ENCODE data around the gene PRDM15. TPM values are rescaled to one million over a fixed set of nuclear protein-coding genes. Genes with fewer than 3 reads are reported as not detected.

PRDM15 gene
- total RNA-seq, 1 experiment from 2014 or later, result 16.7 TPM

DNA sequence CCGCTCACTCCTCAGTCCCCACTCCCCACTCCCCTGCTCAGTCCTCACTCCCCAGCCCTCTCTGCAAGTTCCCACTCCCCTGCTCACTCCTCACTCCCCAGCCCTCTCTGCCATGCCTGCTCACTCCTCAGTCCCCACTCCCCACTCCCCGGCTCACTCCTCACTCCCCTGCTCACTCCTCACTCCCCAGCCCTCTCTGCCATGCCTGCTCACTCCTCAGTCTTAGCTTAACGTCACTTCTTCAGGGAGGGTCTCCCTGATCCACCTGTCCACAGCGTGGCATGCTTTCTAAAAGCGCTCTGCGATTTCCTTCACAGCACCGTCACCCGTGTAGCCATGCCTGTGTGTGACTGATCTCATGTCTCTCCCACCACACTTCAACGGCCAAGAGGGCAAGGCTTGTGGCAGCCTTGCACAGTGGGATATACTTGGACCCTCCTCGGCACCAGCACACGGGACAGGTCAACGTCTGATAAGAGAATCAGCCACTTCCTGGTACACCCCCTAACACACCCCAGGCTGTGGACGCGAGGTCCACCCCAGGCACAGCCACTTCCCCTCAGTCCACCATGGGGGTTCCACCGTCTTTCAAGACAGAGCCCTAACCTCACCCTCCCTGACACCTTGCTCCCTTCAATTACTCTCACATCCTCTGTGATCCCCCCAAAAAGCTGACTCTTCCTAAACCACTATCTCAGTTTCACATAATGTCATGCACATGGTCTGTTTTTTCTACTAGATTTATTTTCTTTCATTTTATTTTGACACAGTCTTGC, 14.0 kb downstream of the PRDM15 start:
- ChIA-PET POLR2A (ENCODE audit: low non-redundant PET) (no interaction called here), CTCF (no interaction called here)
- H3K4me3 ChIP-seq (ENCODE audit: low read depth, low read length, poor library complexity, severe bottlenecking), result no peak overlapping the region
- H3K9me3 ChIP-seq (ENCODE audit: low read depth, low read length, poor library complexity, severe bottlenecking), result no peaks in the 10 kb centered on the region
- H3K36me3 ChIP-seq (ENCODE audit: insufficient read depth, low read length, poor library complexity, severe bottlenecking), result no peaks in the 10 kb centered on the region
- no TSS peak for BruUV-seq (replicated peaks)
- no peak overlapping the region for H3K27ac ChIP-seq (ENCODE audit: low read depth, low read length, poor library complexity, severe bottlenecking)
- H3K27me3 ChIP-seq (replicated peaks; ENCODE audit: insufficient read depth, low read depth, low read length, poor library complexity), result no peaks in the 10 kb centered on the region
- DNase-seq (ENCODE audit: low spot score), result no peak
- TF ChIP-seq, protein P1, sequence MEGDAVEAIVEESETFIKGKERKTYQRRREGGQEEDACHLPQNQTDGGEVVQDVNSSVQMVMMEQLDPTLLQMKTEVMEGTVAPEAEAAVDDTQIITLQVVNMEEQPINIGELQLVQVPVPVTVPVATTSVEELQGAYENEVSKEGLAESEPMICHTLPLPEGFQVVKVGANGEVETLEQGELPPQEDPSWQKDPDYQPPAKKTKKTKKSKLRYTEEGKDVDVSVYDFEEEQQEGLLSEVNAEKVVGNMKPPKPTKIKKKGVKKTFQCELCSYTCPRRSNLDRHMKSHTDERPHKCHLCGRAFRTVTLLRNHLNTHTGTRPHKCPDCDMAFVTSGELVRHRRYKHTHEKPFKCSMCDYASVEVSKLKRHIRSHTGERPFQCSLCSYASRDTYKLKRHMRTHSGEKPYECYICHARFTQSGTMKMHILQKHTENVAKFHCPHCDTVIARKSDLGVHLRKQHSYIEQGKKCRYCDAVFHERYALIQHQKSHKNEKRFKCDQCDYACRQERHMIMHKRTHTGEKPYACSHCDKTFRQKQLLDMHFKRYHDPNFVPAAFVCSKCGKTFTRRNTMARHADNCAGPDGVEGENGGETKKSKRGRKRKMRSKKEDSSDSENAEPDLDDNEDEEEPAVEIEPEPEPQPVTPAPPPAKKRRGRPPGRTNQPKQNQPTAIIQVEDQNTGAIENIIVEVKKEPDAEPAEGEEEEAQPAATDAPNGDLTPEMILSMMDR (conservative IDR thresholded peaks at IDR 0.05; ENCODE audit: low read depth, low read length), result no peak
- TF ChIP-seq EZH2 (IDR thresholded peaks at IDR 0.05; ENCODE audit: borderline replicate concordance, low read depth, low read length, poor library complexity, severe bottlenecking), result no peak
- H3K4me1 ChIP-seq (ENCODE audit: insufficient read depth, low read length, poor library complexity, severe bottlenecking), result no peaks in the 10 kb centered on the region
- intact Hi-C loops (cut with micrococcal nuclease; ENCODE audit: unreplicated experiment), result no loop called here

DNA sequence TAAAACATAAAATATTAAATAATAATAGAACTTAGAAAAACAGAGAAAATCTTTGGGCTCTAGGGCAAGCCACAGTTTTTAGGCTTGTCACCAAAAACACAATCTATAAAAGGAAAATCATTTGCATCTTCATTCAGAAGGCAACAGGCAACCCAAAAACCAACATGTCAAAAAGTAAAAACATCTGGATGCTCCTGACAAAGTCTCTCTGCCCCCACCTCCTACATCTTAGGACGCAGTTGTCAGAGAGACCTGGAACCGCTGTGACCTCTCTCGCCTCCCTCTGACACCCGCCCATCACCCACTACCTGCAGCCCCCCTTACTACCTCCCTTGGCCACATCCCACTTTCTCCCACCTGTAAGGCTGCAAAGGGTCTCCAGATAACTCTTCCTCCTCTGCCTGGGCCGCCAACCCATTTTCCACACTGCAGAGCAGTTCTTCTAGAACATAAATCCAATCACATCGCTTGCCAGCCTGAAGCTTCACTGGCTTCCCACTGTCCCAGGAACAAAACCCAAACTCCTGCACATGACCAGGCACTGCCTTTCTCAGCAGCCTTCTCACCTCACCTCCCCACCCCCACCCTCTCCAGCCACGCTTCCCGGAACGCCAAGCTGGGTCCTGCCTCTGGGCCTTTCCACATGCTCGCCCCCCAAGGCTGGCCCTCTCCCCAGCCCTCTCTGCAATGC, 14.7 kb downstream of the PRDM15 start:
- Histone ChIP-seq H3K27ac (ENCODE audit: low read depth, low read length, poor library complexity, severe bottlenecking) (no peak overlapping the region), H3K9me3 (ENCODE audit: low read depth, low read length, poor library complexity, severe bottlenecking) (no peaks in the 10 kb centered on the region), H3K27me3 (replicated peaks; ENCODE audit: insufficient read depth, low read depth, low read length, poor library complexity) (no peaks in the 10 kb centered on the region), H3K4me3 (ENCODE audit: low read depth, low read length, poor library complexity, severe bottlenecking) (no peak overlapping the region), H3K36me3 (ENCODE audit: insufficient read depth, low read length, poor library complexity, severe bottlenecking) (no peaks in the 10 kb centered on the region), H3K4me1 (ENCODE audit: insufficient read depth, low read length, poor library complexity, severe bottlenecking) (no peaks in the 10 kb centered on the region)
- ChIA-PET CTCF (no interaction called here), POLR2A (ENCODE audit: low non-redundant PET) (no interaction called here)
- intact Hi-C loops (cut with micrococcal nuclease; ENCODE audit: unreplicated experiment), result no loop called here
- no TSS peak for BruUV-seq (replicated peaks)
- DNase-seq (ENCODE audit: low spot score), result no peak
- TF ChIP-seq, protein P1 (conservative IDR thresholded peaks at IDR 0.05; ENCODE audit: low read depth, low read length), result no peak
- TF ChIP-seq EZH2 (IDR thresholded peaks at IDR 0.05; ENCODE audit: borderline replicate concordance, low read depth, low read length, poor library complexity, severe bottlenecking), result no peak

DNA sequence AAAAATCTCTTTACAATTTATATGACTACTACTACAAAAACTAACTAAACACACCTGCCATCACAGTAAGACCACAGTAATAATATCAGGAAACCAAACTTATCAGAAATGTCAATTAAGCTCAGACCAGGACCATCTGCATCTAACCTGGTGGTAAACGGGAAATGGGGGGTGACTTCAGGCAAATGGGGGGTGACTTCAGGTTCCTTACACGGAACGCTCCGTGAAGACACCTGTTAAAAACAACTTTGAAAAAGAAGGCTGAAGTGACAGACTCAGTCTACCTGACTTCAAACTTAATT, 15.8 kb downstream of the PRDM15 start:
- H3K36me3 ChIP-seq (ENCODE audit: insufficient read depth, low read length, poor library complexity, severe bottlenecking), result no peaks in the 10 kb centered on the region
- H3K27ac ChIP-seq (ENCODE audit: low read depth, low read length, poor library complexity, severe bottlenecking), result no peak overlapping the region
- intact Hi-C loops (cut with micrococcal nuclease; ENCODE audit: unreplicated experiment), result no loop called here
- DNase-seq (ENCODE audit: low spot score), result no peak
- no peaks in the 10 kb centered on the region for H3K4me1 ChIP-seq (ENCODE audit: insufficient read depth, low read length, poor library complexity, severe bottlenecking)
- H3K27me3 ChIP-seq (replicated peaks; ENCODE audit: insufficient read depth, low read depth, low read length, poor library complexity), result no peaks in the 10 kb centered on the region
- no TSS peak for BruUV-seq (replicated peaks)
- no peak overlapping the region for H3K4me3 ChIP-seq (ENCODE audit: low read depth, low read length, poor library complexity, severe bottlenecking)
- ChIA-PET CTCF (no interaction called here), POLR2A (ENCODE audit: low non-redundant PET) (interaction anchor here (0.6 kb wide), 1 partner anchor 112 kb away, joined by 11 read pairs; no protein-coding TSS in a partner anchor)
- H3K9me3 ChIP-seq (ENCODE audit: low read depth, low read length, poor library complexity, severe bottlenecking), result no peaks in the 10 kb centered on the region
- TF ChIP-seq, protein P1 (conservative IDR thresholded peaks at IDR 0.05; ENCODE audit: low read depth, low read length), result no peak
- no peak for TF ChIP-seq EZH2 (IDR thresholded peaks at IDR 0.05; ENCODE audit: borderline replicate concordance, low read depth, low read length, poor library complexity, severe bottlenecking)

Data from A673 (cell line).